HG03469 (cell line): Measurements from ENCODE around the gene OR2Z1.

Experiments used
- ATAC-seq: cut with Tn5 transposase; IDR thresholded peaks from one replicate; pipeline ENCODE4 v1.9.1; 2021; ENCODE audit warnings: mild to moderate bottlenecking, moderate library complexity, moderate number of reproducible peaks; ENCODE audit not compliant: unreplicated experiment

Gene OR2Z1

GRCh38 chr19:8721334-8721733 is at the start of gene OR2Z1:
Gene OR2Z1, plus strand, starts transcription at chr19:8721634. Its CDS starts 9,395 bp downstream, at chr19:8731029.
- ATAC-seq, result no peak

GRCh38 chr19:8673276-8673891 is 48.0 kb upstream of the OR2Z1 start:
- ATAC-seq, result no peak

GRCh38 chr19:8675066-8675465 is 46.4 kb upstream of the OR2Z1 start:
- ATAC-seq, result no peak

- ATAC-seq, result no peak
These were observed 43.1 kb upstream of the OR2Z1 start for GRCh38 chr19:8678244-8678807.

GRCh38 chr19:8680676-8681344 is 40.6 kb upstream of the OR2Z1 start:
- no peak for ATAC-seq

- no peak for ATAC-seq
These were observed 39.9 kb upstream of the OR2Z1 start for GRCh38 chr19:8681345-8682029.

- ATAC-seq, result no peak
These were observed 39.0 kb upstream of the OR2Z1 start for GRCh38 chr19:8682472-8682871.

- no peak for ATAC-seq
These were observed 38.5 kb upstream of the OR2Z1 start for GRCh38 chr19:8682931-8683330.

GRCh38 chr19:8684001-8684902 is 37.2 kb upstream of the OR2Z1 start:
- no peak for ATAC-seq

- no peak for ATAC-seq
These were observed 34.9 kb upstream of the OR2Z1 start for GRCh38 chr19:8686549-8686948.

GRCh38 chr19:8688930-8689329 is 32.5 kb upstream of the OR2Z1 start:
- no peak for ATAC-seq

- ATAC-seq, result no peak
These were observed 30.5 kb upstream of the OR2Z1 start for GRCh38 chr19:8690753-8691539.

- no peak for ATAC-seq
These were observed 25.9 kb upstream of the OR2Z1 start for GRCh38 chr19:8695501-8695900.

- no peak for ATAC-seq
These were observed 25.5 kb upstream of the OR2Z1 start for GRCh38 chr19:8695911-8696310.

- no peak for ATAC-seq
These were observed 24.4 kb upstream of the OR2Z1 start for GRCh38 chr19:8696993-8697392.

- ATAC-seq, result no peak
These were observed 23.6 kb upstream of the OR2Z1 start for GRCh38 chr19:8697671-8698432.

GRCh38 chr19:8698433-8699063 is 22.9 kb upstream of the OR2Z1 start, which contains the start of gene ACTL9:
Gene ACTL9, minus strand, starts transcription at chr19:8698795. Its CDS starts 94 bp downstream, at chr19:8698701.
- no peak for ATAC-seq

GRCh38 chr19:8699908-8700307 is 21.5 kb upstream of the OR2Z1 start:
- no peak for ATAC-seq

- ATAC-seq, result no peak
These were observed 20.5 kb upstream of the OR2Z1 start for GRCh38 chr19:8700956-8701355.
